PC-3 (cell line): Measurements from ENCODE around the gene ZXDB.

ENCODE experiments used
- EZH2 ChIP-seq: fragments of 300-600 bp; sonication (generic); IDR thresholded peaks from one replicate; pipeline ENCODE4 v1.6.1; 2017; ENCODE audit warnings: antibody characterized with exemption, mild to moderate bottlenecking, low read length; ENCODE audit not compliant: unreplicated experiment
- TF ChIP-seq, protein P1 (sequence below): fragments of 300-600 bp; sonication (generic); conservative IDR thresholded peaks from 2 replicates; pipeline ENCODE4 v1.5.1; 2017; ENCODE audit warnings: antibody characterized with exemption, low read depth, mild to moderate bottlenecking, low read length

DNA sequence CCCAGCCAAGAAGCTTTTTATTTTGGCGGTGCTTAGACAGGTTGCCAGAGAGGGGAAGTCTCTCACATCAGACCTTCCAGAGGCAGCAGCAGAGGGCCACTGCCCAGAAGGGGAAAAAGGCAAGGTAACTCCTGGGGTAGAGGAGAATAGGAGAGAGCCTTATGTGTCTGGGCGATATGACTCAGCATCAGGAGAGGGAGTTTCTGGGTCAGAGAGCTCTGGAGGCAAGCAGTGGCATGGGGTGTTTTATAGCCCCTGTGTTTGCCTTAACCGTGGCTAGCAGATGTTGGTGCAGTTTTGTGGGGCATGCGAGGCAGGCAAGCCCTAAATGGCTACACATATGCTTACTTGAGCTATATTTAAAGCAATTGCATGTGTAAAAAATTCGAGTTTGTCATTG, 8.3 kb upstream of the ZXDB start:
- TF ChIP-seq, protein P1, sequence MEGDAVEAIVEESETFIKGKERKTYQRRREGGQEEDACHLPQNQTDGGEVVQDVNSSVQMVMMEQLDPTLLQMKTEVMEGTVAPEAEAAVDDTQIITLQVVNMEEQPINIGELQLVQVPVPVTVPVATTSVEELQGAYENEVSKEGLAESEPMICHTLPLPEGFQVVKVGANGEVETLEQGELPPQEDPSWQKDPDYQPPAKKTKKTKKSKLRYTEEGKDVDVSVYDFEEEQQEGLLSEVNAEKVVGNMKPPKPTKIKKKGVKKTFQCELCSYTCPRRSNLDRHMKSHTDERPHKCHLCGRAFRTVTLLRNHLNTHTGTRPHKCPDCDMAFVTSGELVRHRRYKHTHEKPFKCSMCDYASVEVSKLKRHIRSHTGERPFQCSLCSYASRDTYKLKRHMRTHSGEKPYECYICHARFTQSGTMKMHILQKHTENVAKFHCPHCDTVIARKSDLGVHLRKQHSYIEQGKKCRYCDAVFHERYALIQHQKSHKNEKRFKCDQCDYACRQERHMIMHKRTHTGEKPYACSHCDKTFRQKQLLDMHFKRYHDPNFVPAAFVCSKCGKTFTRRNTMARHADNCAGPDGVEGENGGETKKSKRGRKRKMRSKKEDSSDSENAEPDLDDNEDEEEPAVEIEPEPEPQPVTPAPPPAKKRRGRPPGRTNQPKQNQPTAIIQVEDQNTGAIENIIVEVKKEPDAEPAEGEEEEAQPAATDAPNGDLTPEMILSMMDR: no peak
- no peak for TF ChIP-seq EZH2
